Stimulated activated naive CD8-positive, alpha-beta T cell treated with anti-CD3 and anti-CD28 coated beads, Interleukin-15, Interleukin-2, amounts not matched to agents 100 U/mL and 50 U/mL, for 24 hours (primary cell): Measurements from ENCODE around the gene WDR7.

Source experiments
- ATAC-seq: fragments of 150-1000 bp; cut with Tn5 transposase; one replicate; pipeline ENCODE4 v1.10.0; 2021
- DNase-seq: peaks from one replicate; pipeline ENCODE4 v3.0.0; 2021

Gene WDR7

DNA sequence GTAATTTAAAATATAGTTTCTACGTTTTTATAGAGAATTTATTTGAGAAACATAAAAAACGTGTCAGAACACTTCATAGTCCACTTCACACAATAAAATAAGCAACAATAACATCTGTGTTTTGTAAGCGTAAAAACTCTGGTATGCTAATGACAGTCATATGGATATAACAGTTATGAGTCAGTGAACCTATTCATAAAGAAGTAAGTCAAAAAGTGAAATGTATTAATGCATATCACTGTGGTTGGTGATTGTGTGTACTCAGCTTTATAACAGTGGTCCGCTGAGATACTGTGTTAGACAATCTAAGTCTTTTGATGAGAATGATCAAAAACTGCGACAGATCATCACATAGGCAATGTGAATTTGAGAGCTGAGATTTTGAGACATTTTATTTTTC lies 153.2 kb downstream of the WDR7 start:
- DNase-seq (no peak), ATAC-seq (no peak)

DNA sequence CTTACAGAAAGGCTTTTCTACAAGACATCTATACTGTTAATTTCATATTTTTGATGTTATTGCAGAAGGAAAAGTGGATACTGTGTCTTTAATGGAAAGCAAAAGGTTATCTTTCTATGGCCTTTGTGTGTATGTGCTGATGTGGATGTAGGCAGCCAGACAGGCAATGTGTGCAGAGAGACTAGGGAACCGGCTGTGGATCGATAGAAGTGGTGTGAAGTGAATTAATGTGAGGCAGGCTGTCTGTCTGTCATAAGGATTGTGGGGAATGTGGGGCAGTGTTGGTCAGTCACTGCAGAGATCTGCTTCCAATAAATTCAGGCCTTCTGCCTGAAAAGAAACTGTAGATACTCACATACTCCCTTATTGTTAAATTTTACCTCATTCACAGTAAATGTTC lies 156.7 kb downstream of the WDR7 start:
- DNase-seq, result no peak

DNA sequence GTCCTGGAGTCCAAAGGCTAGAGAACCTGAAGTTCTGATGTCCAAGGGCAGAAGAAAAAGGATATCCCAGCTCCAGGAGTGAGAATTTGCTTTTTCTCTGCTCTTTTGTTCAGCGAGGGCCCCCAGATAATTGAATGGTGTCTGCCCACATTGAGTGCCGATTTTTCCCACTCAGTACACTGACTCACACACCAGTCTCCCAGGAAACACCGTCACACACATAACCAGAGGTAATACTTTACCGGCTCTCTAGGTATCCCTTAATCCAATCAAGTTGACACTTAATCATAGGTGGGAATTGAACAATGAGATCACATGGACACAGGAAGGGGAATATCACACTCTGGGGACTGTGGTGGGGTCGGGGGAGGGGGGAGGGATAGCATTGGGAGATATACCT lies 161.5 kb downstream of the WDR7 start:
- DNase-seq, result no peak
- no peak for ATAC-seq

More for the DNA sequence above, 156.7 kb downstream of the WDR7 start:
- ATAC-seq, result no peak

DNA sequence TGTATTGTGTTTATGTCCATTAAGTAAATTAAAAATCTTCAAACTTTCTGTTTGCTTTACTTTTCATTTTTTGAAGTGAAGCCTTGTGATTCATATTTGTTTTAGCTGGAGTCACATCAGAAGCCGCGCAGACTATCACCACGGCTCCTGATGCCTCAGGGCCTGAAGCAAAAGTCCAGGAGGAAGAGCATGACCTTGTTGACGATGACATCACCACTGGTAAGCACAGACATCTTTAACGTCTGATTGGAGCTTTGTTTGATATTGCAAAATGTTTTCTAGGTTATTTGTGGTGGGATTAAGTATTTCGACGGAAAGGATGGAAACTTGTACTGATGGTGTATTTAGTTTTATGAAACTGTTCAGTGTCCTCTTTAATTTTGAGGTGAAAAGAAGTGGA lies 164.8 kb downstream of the WDR7 start:
- ATAC-seq (no peak), DNase-seq (no peak)

DNA sequence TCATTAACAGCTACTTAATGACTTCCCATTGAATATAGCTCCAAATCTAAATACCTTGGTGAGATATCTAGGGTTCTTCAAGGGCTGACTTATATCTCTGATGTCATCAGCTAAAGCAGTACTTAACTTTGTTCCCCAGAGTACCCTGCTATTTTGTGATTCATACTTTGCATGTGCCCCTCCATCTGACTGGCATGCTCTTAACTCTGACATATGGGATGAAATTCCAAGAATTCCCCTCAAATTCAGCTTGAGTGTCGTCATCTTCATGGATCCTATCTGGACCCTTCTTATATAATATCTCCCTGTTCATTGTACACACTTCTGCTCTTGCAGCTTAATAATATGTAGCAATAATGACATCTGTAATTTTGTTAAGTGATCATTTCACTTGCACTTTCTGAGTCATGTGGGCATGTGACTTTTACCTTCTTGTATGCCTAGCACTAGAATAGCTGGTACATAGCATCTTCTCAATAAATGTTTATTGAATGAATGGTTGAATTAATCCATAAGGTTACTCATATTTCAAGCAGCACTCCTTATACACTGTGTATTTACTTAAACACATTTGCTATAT lies 172.9 kb downstream of the WDR7 start:
- no peak for ATAC-seq
- DNase-seq, result no peak

DNA sequence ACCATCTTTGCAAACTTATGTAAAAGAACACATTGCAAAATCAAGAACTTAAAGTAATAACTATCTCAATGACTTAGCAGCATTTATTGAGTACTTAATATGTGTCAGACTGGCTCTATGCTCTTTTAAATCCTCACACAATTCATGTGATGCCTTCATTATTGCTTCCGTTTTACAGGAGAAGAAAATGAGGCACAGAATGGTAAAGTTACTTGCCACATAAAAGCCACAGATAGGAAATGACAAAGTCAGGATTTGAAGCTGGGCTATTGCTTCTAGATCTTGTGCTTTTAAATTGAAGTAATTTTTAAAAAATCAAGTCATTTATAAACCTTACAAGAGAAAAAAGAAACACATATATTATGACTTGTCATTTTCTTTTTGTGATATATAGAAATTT lies 174.2 kb downstream of the WDR7 start:
- no peak for ATAC-seq
- DNase-seq, result no peak

DNA sequence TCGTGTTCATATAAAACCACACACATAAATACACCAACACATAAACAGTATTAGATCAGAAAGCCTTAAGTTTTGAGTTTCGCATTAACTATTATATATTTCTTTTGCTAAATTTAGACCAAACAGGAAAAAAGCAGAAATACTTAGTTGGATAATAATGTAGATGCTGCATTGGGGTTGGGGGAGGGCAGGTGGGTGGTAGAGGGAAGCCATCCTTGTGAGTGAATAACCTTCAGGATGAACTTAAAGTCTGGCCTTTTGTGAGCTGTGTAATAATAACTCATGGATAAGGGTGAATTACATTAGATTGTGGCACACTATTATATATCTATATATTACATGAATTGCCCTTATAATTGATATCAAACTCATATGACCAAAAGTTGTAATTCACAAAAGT lies 174.7 kb downstream of the WDR7 start:
- DNase-seq (no peak), ATAC-seq (no peak)

DNA sequence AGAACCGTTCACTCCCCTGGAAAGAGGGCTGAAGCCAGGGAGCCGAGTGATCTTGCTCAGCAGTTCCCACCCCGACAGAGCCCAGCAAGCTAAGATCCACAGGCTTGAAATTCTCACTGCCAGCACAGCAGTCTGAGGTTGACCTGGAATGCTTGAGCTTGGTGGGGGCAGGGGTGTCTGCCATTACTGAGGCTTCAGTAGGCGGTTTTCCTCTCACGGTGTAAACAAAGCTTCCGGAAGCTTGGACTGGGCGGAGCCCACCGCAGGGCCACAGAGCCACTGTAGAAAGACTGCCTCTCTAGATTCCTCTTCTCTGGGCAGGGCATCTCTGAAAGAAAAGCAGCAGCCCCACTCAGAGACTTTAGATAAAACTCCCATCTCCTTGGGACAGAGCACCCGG lies 180.8 kb downstream of the WDR7 start:
- DNase-seq, result no peak
- ATAC-seq, result no peak

DNA sequence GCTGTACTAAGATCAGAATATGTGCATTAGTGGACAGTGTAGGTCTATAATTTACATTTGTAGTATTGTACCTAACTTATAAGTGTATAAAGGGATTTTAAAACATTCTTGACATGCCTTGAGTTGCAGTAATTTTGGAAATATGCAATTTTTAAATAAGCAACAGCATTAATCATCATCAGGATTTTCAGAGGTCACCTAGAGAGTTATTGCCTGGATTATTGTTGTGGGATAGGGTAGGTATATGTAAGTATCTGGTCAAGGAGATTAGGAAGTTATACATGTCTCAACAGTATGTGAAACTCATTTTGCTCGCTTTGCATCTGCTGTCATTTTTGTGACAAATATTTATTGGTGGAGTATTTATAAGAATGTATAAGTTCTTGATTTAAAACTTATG lies 184.2 kb downstream of the WDR7 start:
- DNase-seq, result no peak

DNA sequence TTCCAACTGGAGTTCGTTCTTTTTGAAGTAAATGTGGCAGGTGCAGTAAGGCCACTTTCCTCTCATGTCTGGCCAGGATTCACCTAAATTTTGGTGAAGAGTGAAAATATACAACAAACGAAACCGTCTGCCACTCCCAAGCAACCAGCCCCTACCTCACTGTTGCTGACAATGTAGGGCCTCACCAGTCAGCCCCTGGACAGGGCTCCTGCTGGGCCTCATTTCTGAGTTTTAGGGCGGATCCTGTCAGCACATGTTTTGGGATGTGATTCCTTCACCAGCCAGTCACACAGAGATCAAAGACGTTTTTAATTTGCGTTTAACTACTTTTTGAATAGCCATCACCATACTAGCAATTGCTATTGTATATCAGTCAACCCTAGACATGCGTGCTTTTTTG lies 185.0 kb downstream of the WDR7 start:
- ATAC-seq (no peak), DNase-seq (no peak)

More for the DNA sequence above, 184.2 kb downstream of the WDR7 start:
- ATAC-seq, result no peak

DNA sequence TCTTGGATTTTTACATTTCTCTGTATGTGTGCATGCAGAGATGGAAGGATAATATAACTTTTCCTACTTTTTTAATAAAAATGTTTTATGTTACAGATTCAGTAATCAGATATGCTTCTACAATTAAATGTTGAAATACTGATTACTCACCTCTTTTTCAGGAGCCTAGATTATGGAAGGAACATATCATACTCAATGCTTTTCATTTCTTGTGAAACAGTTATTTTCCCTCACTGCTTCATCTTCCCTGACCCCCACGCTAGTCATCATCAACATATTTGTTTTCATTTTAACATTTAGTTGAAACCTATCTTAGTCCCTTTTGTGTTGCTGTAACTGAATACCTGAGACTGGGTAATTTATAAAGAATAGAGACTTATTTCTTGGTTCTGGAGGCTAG lies 190.7 kb downstream of the WDR7 start:
- ATAC-seq, result no peak
- no peak for DNase-seq

DNA sequence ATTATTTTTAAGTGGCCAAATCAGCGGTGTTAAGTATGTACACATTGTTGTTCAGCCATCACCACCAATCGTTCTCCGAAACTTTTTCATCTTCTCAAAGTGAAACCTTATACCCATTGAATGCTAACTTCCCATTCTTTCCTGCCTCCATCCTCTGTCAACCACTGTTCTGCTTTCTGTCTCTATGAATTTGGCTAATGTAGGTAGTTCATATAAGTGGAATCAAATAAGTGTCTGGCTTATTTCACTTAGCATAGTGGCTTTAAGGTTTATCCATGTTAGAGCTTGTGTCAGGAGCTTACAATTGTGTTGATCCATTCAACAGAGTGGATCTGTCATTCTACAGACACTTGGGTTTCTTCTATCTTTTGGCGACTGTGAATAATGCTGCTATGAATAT lies 192.1 kb downstream of the WDR7 start:
- ATAC-seq, result no peak
- no peak for DNase-seq

DNA sequence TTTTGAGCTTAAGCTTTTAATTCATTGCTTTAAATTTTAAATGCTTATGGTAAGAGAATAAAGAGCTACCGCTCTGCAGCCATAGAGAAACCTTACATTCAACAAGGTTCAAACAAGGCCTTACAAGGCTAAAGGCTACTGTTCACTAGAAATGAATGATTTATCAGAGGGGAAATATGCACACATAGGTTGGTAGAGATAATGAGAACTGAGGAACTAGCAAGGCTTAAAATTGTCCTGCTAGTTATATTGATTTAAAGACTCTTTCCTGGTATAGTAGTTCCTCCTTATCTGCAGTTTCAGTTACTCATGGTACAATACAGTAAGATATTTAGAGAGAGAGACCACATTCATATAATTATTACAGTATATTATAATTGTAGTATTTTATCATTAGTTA lies 193.4 kb downstream of the WDR7 start:
- no peak for DNase-seq
- no peak for ATAC-seq

DNA sequence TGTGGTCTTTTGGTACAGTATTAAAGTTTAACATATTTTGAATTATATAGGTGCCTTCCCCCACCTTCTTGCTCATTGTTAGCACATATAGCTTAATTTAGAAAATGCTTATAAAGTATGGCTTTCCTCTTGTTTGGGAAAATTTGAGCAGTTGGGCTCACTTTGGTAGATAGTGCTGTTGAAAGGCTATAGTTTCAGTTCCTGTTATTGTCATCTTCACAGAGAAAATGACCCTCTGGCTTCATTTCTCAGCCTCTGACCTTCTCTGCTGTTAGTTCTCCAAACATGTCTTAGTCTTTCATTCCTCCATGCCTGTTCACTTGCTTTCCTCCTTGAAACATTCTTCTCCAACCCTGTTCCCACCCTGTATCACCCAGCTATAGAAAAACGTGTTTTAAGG lies 200.6 kb downstream of the WDR7 start:
- ATAC-seq (no peak), DNase-seq (no peak)

DNA sequence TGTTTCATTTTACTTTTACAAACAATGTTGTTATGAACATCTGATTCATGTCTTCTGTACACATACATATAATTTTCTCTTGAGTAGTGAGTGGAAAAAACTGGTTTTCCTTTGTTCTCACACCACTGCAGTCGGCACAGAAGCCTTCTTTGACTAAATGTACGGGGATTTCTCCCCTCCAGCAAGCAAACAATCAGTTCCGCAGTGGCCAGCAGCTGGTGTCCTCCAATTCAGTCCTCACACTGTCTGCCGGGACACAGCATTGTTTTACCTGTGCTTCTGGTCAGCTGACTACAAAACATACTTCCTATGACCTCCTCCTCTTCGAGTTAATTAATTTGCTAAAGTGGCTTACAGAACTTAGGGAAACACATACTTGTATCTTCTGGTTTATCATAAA lies 202.8 kb downstream of the WDR7 start:
- no peak for ATAC-seq
- DNase-seq, result no peak

DNA sequence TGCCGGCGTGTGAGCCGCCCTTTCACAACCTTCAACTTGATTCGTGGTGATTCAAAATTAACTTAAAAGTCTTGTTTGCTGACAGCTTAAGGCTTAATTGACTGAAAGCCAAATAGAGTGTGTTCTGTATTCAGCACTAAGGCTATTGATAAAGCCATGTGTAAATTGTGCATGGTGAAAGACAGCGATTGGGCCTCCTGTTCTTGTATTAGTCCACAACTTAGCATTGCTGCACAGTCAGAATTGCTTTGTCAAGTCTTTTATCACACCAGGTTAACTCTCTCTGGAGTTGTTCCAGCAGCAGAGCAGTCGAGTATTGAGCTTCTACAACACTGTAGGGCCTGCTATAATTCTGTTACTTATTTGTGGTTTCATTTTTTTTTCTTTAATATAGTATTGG lies 210.1 kb downstream of the WDR7 start:
- DNase-seq, result no peak
- no peak for ATAC-seq

DNA sequence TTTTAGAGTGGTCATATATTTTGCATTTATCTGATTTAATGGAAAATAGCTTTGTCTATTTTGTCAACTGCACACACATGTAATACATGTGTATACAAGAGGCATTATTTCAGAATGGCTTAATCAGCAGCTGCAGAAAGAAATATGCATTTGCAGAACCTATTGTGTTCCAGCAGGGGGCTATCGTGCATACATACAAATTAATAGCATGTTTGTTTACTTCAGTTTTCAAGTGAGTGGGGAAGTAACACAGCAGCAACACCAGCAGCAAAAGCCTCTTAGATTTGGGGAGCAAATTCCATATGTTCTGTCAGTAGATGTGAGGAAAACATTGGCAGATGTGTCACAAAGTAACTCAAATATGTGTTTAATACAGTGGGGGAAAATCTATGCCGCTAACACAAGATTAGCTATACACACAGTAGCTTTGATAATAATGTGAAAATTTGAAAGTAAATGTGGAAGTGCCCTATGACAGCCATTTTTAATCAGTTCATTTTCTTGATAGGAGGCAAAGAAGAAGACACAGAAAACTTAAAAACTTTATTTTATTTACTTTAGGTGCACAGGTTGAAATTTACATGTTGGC lies 218.1 kb downstream of the WDR7 start:
- ATAC-seq, result no peak
- DNase-seq, result no peak

DNA sequence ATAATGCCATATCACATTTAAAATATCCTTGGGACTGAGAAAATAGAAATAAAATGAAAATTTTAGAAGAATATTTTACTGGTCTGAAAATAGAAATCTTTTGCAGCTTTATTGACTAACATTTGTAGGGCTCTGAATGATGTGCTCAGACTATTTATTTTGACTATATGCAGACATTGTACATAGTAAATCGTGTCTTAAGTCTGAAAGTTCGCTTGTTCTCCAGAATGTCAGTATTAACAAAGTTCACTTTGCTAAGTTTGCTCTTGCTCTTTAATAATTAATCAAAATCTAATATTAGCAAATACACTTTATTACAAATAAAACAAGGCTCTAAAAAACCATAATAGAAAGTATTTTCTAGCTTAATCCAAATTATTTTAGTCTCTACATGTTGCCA lies 219.8 kb downstream of the WDR7 start:
- no peak for DNase-seq
- no peak for ATAC-seq

DNA sequence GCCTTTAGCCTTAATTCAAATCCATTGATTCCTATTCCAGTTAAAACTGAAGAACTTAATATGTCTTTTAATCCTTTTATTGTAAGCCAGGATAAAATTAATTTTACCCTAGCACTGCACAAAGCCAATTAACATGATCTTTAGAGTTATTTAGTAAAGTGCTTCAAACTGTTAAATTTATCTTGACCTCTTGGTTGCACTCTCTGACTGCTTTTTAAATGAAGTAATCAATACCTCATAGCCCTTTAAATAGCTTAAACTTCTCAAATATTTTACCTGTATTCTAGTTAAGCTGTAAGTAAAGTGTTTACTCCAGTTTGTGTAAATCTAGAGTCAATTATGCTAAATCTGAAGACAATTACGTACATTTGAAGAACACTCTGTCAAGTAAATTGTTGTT lies 221.0 kb downstream of the WDR7 start:
- ATAC-seq (no peak), DNase-seq (no peak)

DNA sequence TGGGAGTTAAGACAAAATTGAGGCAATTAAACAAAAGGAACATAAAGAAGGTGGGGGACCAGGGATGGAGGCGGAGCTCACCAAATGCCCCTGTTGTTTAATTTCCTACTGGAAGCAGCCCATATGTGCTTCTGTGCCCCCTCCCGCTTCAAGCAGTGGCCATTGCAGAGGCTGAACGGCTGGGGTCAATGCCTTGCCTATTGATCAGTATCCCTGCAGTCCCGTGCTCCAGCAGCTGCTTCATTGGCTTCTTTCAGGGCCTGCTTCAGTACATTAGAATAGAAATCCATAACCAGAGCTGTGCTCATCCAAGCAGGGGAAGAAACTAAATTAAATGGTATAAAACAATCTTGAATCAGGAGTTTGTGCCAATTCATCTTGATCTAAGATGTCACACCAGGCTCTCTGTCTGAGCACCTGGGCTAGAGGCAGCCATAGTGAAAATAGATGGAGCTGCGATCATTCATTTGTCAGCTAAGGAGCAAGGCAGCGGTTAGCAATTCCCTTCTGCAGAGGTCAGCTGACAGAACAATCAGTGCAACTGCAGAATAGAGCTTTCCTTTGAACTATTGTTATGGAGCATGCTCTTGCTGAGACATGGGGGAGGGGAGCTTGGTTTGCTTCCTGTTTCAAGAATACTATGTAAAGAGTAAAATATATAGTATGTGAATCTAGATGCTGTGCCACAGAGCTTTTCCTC lies 222.4 kb downstream of the WDR7 start:
- DNase-seq, result no peak
- ATAC-seq, result no peak

DNA sequence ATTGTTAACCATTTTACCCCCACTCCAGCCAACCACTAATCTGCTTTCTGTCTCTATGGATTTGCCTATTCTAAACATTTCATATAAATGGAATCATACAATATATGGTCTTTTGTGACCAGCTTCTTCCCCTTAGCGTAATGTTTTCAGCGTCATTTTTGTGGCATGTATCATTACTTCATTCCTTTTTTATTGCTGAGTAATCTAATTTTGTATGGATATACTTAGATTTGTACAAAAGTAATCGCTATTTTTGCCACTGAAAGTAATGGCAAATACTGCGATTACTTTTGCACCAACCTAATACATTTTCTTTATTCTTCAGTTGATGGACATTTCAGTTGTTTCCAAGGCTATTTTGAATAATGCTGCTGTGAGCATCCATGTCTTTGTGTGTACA lies 227.6 kb downstream of the WDR7 start:
- DNase-seq, result no peak
- no peak for ATAC-seq

DNA sequence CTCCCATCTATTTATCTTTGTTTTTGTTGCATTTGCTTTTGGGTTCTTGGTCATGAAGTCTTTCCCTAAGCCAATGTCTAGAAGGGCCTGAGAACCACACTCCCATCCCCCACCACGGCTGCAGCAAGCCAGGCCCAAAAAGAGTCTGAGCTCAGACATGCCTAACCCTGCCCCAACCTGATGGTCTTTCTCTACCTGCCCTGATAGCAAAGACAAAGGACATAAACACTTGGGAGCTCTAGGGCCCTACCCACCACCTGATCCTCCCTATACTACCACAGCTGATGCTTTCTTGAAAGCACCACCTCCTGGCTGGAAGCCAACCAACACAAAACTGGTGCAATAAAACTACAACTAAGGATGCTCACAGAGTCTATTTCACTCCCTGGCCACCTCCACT lies 233.4 kb downstream of the WDR7 start:
- DNase-seq, result no peak

DNA sequence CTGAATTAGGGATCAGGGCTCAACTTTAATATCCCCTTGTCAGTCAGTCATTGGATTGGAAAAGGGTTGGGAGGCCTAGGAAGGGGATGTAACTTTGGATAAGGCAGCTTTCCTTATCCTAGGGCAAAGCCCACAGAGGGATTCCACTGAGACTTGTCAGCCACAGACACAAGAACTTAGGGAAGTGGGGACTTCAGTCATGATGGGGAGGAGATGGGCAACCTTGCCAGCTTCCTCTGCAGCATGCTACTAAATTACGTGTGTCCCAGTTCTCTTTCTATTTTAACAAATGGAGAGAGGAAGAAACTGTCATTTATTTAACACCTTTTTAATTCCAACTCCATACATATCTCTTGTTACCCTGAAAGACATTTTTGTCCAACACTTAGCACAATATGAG lies 237.8 kb downstream of the WDR7 start:
- no peak for DNase-seq

More for the DNA sequence above, 233.4 kb downstream of the WDR7 start:
- ATAC-seq, result no peak

DNA sequence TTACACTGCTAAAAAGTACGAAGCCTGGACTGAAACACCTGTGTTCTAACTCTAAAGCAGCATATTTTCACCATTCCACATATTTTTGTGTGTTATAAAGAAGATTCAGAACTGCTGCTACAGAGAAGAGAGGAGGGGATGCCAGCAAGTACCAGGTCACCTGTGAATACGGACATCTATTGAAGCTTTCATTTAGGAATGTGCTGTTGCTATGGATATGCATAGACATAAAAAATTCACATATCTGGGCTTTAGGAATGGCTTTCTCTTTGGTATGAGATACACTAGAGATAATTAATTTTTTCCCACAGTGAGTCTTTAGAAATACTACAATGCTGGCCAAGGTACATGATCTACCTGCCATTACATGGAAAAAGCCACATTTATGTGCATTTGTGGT lies 238.5 kb downstream of the WDR7 start:
- DNase-seq, result no peak
- ATAC-seq, result no peak

More for the DNA sequence above, 237.8 kb downstream of the WDR7 start:
- no peak for ATAC-seq
